Esophagus muscularis mucosa (tissue), 4 donors: Measurements from ENCODE around the gene ZSWIM5.

Experiments used
- EP300 ChIP-seq: sonication (generic); formaldehyde crosslinking; IDR thresholded peaks from one replicate; pipeline ENCODE4 v1.6.1; 2017; ENCODE audit warnings: antibody characterized with exemption
- POLR2A ChIP-seq: fragments of 450-650 bp; IDR thresholded peaks from one replicate; pipeline ENCODE4 v1.6.1; 2017; ENCODE audit warnings: antibody characterized with exemption, moderate library complexity, mild to moderate bottlenecking, low read depth
- TF ChIP-seq, protein P1 (sequence below), 3 experiments: fragments of 200-600 bp in 2 of 3; fragments of 450-650 bp in 1 of 3; sonication (generic) in 2 of 3; IDR thresholded peaks; one replicate each; pipeline ENCODE4 v1.5.1; 2017 to 2019; ENCODE audit warnings: antibody characterized with exemption in 3 of 3, mild to moderate bottlenecking in 2 of 3, moderate library complexity in 1 of 3

DNA sequence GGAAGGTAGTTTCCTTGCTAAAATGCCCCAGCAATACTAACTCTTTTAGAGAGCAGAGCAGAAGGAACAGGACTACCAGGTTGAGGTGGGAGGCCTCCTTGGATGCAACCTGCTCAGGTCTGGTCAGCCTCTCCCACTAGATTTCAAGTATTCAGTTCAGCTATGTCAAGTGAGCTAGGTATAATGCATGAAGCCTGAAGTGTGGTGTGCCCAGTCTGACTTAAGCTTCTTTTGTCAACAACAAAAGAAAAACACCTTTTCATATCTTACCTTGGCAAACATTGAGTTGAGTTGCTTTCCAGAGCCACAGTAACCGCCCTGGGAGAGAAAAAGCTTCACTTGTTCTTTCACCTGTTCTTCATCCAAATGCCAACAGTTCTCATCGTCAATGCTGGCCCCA lies 146.6 kb downstream of the ZSWIM5 start:
- TF ChIP-seq, protein P1, sequence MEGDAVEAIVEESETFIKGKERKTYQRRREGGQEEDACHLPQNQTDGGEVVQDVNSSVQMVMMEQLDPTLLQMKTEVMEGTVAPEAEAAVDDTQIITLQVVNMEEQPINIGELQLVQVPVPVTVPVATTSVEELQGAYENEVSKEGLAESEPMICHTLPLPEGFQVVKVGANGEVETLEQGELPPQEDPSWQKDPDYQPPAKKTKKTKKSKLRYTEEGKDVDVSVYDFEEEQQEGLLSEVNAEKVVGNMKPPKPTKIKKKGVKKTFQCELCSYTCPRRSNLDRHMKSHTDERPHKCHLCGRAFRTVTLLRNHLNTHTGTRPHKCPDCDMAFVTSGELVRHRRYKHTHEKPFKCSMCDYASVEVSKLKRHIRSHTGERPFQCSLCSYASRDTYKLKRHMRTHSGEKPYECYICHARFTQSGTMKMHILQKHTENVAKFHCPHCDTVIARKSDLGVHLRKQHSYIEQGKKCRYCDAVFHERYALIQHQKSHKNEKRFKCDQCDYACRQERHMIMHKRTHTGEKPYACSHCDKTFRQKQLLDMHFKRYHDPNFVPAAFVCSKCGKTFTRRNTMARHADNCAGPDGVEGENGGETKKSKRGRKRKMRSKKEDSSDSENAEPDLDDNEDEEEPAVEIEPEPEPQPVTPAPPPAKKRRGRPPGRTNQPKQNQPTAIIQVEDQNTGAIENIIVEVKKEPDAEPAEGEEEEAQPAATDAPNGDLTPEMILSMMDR (IDR thresholded peaks at IDR 0.05), result no peak
- TF ChIP-seq EP300 (no peak), POLR2A (no peak)
